ENCODE results near the gene GPR132. TPM values are rescaled to one million over a fixed set of nuclear protein-coding genes. Genes with fewer than 3 reads are reported as not detected.

The GPR132 gene
- total RNA-seq, 2 experiments from 2014 or later = 15.1 to 16.4 TPM

- H3K36me3 Mint-ChIP-seq (ENCODE audit: low read depth) = peaks cover 23% of the 10 kb centered on the region
- CTCF ChIA-PET = interaction anchor here (0.7 to 10.0 kb wide), 4 partner anchors 13 to 258 kb away, joined by 3 to 72 read pairs (median 4); no protein-coding TSS in a partner anchor
- DNase-seq (no peak), ATAC-seq (no peak)
- no peaks in the 10 kb centered on the region for H3K9me3 Mint-ChIP-seq
- peaks cover 66% of the 10 kb centered on the region for H3K4me1 Mint-ChIP-seq (ENCODE audit: low read depth)
- POLR2A ChIA-PET = interaction anchor here (1.4 to 4.5 kb wide), 2 partner anchors 10 to 11 kb away, joined by 5 to 32 read pairs; no protein-coding TSS in a partner anchor
- peak overlapping the region; percentile 86 for H3K4me3 Mint-ChIP-seq
- intact Hi-C loops (cut with micrococcal nuclease) = no loop called here
- peak overlapping the region; percentile 96 for H3K27ac Mint-ChIP-seq
- no peak for TF ChIP-seq CTCF (IDR thresholded peaks at IDR 0.05)
- H3K27me3 Mint-ChIP-seq = no peaks in the 10 kb centered on the region
Measured at GRCh38 chr14:105063056-105063455, 2.2 kb downstream of the GPR132 start.

DNA sequence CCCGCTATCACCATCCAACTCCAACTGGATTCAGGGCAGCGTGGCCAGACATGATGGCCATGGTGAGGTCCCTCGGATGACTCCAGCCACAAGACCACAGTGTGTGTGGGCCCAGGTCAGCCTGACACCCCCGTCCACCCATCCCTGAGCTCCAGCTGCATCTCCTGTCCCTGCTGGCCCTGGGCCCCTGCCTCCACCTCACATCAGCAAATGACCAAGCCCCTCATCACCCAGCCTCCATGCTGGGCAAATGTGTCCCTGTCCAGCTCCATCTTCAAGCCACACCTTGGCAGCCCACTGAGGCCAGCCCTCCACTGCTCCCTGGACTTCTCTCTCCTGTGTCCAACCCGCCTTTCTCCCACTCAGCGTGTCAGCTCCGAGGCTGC lies 3.2 kb downstream of the GPR132 start:
- DNase-seq (no peak), ATAC-seq (no peak)
- CTCF ChIA-PET = interaction anchor here (1.7 to 10.0 kb wide), 3 partner anchors 16 to 29 kb away, joined by 7 to 72 read pairs (median 14); no protein-coding TSS in a partner anchor
- Mint-ChIP-seq H3K9me3 (no peaks in the 10 kb centered on the region), H3K4me1 (ENCODE audit: low read depth) (peaks cover 59% of the 10 kb centered on the region), H3K27me3 (no peaks in the 10 kb centered on the region), H3K36me3 (ENCODE audit: low read depth) (peaks cover 25% of the 10 kb centered on the region), H3K27ac (peak overlapping the region; percentile 96), H3K4me3 (peak overlapping the region; percentile 86)
- intact Hi-C loops (cut with micrococcal nuclease) = no loop called here
- POLR2A ChIA-PET = interaction anchor here (1.2 to 4.6 kb wide), 7 partner anchors 8 to 42 kb away, joined by 3 to 33 read pairs (median 5); partner anchors contain the start of gene CDCA4
- TF ChIP-seq CTCF (IDR thresholded peaks at IDR 0.05) = no peak

DNA sequence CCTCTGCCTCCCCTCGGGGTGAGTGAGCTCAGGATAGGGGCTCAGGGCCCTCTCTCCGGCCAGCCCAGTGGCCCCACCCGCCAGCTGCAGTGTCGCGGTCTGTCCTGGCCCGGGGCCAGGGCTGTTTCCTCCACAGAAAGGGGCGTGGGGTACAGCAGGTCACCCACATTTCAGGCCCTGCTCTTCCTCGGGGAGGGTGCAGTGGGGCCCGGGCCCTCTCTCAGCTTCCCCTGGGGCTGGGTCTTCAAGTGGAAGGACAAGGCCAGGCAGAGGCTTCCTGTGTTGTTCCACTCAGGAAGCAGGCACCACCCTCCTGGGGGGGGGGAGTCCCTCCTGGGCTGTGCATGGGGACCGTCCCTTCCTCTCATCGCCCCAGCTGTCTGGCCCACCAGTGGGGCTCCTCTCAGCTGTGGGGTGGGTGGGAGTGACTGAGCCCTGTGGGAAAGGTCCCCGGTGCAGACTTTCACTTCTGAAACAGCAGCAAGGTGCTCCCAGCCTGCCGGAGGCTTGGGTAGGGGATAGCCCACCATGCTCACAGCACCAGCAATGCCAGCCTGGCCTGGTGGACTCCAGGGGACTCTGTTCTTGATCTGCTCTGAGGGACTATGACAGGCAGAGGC lies 3.7 kb downstream of the GPR132 start:
- peak overlapping the region; percentile 96 for H3K27ac Mint-ChIP-seq
- peaks cover 54% of the 10 kb centered on the region for H3K4me1 Mint-ChIP-seq (ENCODE audit: low read depth)
- no peaks in the 10 kb centered on the region for H3K27me3 Mint-ChIP-seq
- peaks cover 28% of the 10 kb centered on the region for H3K36me3 Mint-ChIP-seq (ENCODE audit: low read depth)
- H3K4me3 Mint-ChIP-seq = peak overlapping the region; percentile 86
- DNase-seq = peak; percentile 85
- no peak for TF ChIP-seq CTCF (IDR thresholded peaks at IDR 0.05)
- ChIA-PET POLR2A (interaction anchor here (1.2 to 4.6 kb wide), 7 partner anchors 8 to 41 kb away, joined by 3 to 33 read pairs (median 5); partner anchors contain the start of gene CDCA4), CTCF (interaction anchor here (0.5 to 10.0 kb wide), 6 partner anchors 13 to 29 kb away, joined by 3 to 72 read pairs (median 10); no protein-coding TSS in a partner anchor)
- peak; percentile 31 for ATAC-seq
- H3K9me3 Mint-ChIP-seq = no peaks in the 10 kb centered on the region
- intact Hi-C loops (cut with micrococcal nuclease) = no loop called here

GRCh38 chr14:105060751-105061427 lies 4.3 kb downstream of the GPR132 start:
- Mint-ChIP-seq H3K4me3 (peak overlapping the region; percentile 86), H3K27me3 (no peaks in the 10 kb centered on the region), H3K4me1 (ENCODE audit: low read depth) (peaks cover 48% of the 10 kb centered on the region), H3K36me3 (ENCODE audit: low read depth) (peaks cover 28% of the 10 kb centered on the region), H3K9me3 (no peaks in the 10 kb centered on the region), H3K27ac (peak overlapping the region; percentile 96)
- ATAC-seq (peak; percentile 3), DNase-seq (peak; percentile 68)
- POLR2A ChIA-PET = interaction anchor here (0.6 to 4.6 kb wide), 7 partner anchors 10 to 40 kb away, joined by 3 to 33 read pairs (median 6); partner anchors contain the start of gene CDCA4
- CTCF ChIA-PET = interaction anchor here (0.5 to 10.0 kb wide), 6 partner anchors 13 to 30 kb away, joined by 3 to 72 read pairs (median 10); no protein-coding TSS in a partner anchor
- intact Hi-C loops (cut with micrococcal nuclease) = no loop called here
- no peak for TF ChIP-seq CTCF (IDR thresholded peaks at IDR 0.05)
